Raji (cell line): ENCODE data around the gene PICALM.

ENCODE experiments used
- POLR2A ChIP-seq: IDR thresholded peaks from 2 replicates; pipeline ENCODE4 v1.6.1; 2011; ENCODE audit warnings: low read depth, low read length, control low read depth; ENCODE audit not compliant: insufficient read depth

Gene PICALM

GRCh38 chr11:85913513-85913912 lies 155.4 kb downstream of the PICALM start:
- no peak for TF ChIP-seq POLR2A

- no peak for TF ChIP-seq POLR2A
Observed at GRCh38 chr11:85912414-85912813, 156.5 kb downstream of the PICALM start.
